ENCODE measurements around the gene SOS2. TPM values are rescaled to one million over a fixed set of nuclear protein-coding genes. Genes with fewer than 3 reads are reported as not detected.

SOS2 gene
- 10 to 100 TPM; 23.7 to 31.0 TPM for total RNA-seq

DNA sequence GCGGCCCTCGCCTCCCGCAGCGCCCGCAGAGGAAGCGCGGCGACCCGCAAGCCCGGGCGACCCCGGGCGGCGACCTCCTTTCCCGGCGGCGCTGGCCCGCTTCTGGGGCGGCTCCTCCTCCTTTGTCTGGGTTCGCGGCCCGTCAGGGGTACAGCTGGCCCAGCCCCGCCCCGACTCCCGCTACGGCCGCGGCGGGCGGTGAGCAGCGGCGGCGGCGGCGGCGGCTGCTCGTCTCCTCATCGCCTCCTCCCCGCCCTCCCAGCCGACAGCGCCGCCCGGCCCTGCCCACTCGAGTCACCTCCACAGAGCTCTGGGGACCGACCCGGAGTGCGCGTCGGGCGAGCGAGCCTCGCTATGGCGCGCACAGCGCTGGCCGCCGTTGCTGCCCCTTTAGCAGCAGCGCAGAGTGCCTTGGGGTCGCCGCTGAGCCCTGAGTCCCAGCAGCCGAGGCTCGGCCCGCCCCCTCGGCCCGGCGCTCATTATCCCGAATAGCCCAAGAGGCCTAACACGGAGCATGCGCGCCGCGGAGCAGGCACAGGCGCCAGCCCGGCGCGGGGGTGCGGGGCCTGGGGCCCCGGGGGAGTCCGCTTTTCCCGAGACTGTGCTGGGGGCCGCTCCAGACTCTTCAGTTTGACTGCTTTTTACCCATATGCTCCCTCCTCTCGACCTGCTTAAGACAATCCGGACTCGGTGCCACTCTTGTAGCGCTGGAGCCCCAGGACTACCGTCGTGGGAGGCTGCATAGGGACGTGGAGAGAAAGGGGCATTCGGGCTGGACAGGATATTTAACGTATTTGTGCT lies at the start of gene SOS2:
Gene SOS2, minus strand, starts transcription at position 104 of the 801 bp plus-strand sequence. CDS start 295 bp downstream, outside the sequence.
- Histone ChIP-seq H3K4me1 (peaks cover 0 to 29% of the 10 kb centered on the region in 2 donors), H3K27ac (peak within 1 kb of the TSS; percentile 94), H3K9me3 (no peaks in the 10 kb centered on the region), H3K4me3 (peak within 1 kb of the TSS; percentile 73 to 89), H3K27me3 (no peaks in the 10 kb centered on the region), H3K36me3 (no peaks in the 10 kb centered on the region)
- peak; percentile 82 for DNase-seq (ENCODE audit: low spot score)
- TF ChIP-seq, protein P1, sequence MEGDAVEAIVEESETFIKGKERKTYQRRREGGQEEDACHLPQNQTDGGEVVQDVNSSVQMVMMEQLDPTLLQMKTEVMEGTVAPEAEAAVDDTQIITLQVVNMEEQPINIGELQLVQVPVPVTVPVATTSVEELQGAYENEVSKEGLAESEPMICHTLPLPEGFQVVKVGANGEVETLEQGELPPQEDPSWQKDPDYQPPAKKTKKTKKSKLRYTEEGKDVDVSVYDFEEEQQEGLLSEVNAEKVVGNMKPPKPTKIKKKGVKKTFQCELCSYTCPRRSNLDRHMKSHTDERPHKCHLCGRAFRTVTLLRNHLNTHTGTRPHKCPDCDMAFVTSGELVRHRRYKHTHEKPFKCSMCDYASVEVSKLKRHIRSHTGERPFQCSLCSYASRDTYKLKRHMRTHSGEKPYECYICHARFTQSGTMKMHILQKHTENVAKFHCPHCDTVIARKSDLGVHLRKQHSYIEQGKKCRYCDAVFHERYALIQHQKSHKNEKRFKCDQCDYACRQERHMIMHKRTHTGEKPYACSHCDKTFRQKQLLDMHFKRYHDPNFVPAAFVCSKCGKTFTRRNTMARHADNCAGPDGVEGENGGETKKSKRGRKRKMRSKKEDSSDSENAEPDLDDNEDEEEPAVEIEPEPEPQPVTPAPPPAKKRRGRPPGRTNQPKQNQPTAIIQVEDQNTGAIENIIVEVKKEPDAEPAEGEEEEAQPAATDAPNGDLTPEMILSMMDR (IDR thresholded peaks at IDR 0.05): peak in 1 of 2 donors; percentile 47

DNA sequence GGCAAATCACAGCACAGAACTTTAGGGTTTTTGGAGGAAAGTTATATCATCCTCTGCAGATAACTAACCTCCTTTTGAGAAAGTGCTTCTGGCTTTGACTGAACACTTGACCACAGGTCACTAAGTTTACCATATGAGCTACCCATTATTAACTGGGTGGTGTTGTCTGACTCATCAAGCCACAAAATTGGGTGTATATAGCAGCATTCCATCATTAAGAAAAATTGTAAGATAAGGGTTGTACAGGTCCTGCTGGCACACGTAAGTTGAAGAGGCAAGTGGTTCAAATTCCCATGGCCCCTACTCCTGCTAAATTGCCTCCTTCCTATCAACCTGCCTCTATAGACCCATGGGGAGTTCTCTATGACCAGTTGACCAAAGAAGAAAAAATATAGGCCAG lies 41.1 kb upstream of the SOS2 start:
- no peaks in the 10 kb centered on the region for H3K4me1 ChIP-seq
- TF ChIP-seq, protein P1 (IDR thresholded peaks at IDR 0.05): no peak
- no peak overlapping the region for H3K27ac ChIP-seq
- no peak overlapping the region for H3K4me3 ChIP-seq
- no peak for DNase-seq (ENCODE audit: low spot score)
- H3K36me3 ChIP-seq: no peaks in the 10 kb centered on the region
- no peaks in the 10 kb centered on the region for H3K27me3 ChIP-seq
- H3K9me3 ChIP-seq: no peaks in the 10 kb centered on the region

DNA sequence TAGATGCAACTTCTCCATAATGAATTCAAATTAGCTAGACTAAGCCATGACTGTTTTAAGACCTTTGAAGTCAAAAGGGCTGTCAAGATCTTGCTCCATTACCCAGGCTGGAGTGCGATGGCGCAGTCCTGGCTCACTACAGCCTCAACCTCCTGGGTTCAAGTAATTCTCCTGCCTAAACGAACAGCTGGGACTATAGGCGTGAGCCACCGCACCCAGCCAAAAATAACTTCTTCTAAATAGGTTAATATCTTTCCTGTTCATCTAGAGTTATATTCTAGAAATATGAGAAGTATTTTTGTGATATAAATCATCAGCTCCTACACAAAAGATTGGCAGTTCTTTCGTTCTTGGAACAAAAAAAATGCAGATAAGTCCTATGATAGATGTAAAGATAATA lies 39.6 kb upstream of the SOS2 start:
- Histone ChIP-seq H3K36me3 (no peaks in the 10 kb centered on the region), H3K4me1 (no peaks in the 10 kb centered on the region), H3K27me3 (no peaks in the 10 kb centered on the region), H3K9me3 (no peaks in the 10 kb centered on the region), H3K27ac (no peak overlapping the region), H3K4me3 (no peak overlapping the region)
- DNase-seq (ENCODE audit: low spot score): no peak
- TF ChIP-seq, protein P1 (IDR thresholded peaks at IDR 0.05): no peak

DNA sequence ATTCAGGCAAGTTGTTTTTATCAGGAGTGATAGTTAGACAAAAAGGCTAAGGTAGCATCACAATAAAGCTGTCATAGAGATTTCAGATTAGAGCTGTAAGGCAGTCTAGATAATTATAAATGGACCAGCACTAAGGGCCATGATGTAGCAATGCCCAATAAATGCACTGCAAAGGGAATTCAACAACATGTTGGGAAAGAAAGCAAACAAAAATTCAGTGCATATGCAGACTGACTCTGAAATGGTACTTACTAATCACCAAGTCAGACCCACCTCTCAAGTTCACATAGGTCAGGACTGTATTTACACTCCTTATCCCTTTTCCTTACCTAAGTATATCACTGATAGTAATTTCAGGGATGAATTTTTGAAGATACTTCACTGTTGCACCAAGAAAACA lies 33.7 kb upstream of the SOS2 start:
- TF ChIP-seq, protein P1 (IDR thresholded peaks at IDR 0.05): no peak
- no peak overlapping the region for H3K4me3 ChIP-seq
- no peaks in the 10 kb centered on the region for H3K27me3 ChIP-seq

DNA sequence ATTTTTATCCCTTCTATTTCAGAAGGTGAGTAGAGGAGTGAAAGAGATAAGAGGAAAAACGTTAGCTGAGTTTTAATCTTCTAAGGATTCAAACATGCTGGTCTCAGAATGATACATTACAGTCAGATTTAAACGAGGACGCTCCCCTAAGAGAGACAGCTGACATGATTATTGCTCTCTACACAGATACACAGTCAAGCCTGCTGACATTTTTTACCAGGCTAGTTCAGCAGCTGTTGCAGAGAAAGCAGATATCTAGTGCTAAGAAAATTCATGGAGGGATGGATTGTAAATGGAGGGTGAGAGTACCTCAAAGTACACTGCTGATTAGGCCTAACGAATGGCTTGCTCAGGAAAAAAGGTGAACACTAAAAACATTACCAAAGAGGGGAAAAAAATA lies 31.9 kb upstream of the SOS2 start:
- Histone ChIP-seq H3K4me1 (no peaks in the 10 kb centered on the region), H3K36me3 (no peaks in the 10 kb centered on the region), H3K9me3 (no peaks in the 10 kb centered on the region), H3K4me3 (no peak overlapping the region), H3K27ac (no peak overlapping the region), H3K27me3 (no peaks in the 10 kb centered on the region)
- no peak for DNase-seq (ENCODE audit: low spot score)
- TF ChIP-seq, protein P1 (IDR thresholded peaks at IDR 0.05): no peak

More for the DNA sequence above, 33.7 kb upstream of the SOS2 start:
- H3K9me3 ChIP-seq: no peaks in the 10 kb centered on the region
- no peak for DNase-seq (ENCODE audit: low spot score)
- no peak overlapping the region for H3K27ac ChIP-seq
- H3K36me3 ChIP-seq: no peaks in the 10 kb centered on the region
- H3K4me1 ChIP-seq: no peaks in the 10 kb centered on the region
